GM10248 (cell line): ENCODE measurements around the gene DLGAP1.

Source experiments
- CTCF ChIA-PET: fragments of 300-600 bp; sonication (Branson Sonifier 250); formaldehyde crosslinking; extraction: SDS; loops from one replicate; lab custom pipeline; 2021; ENCODE audit warnings: antibody characterized with exemption; lab: Yijun Ruan, JAX
- POLR2A ChIA-PET: fragments of 350-650 bp; sonication (Branson Sonifier 250); formaldehyde crosslinking; extraction: SDS; loops from one replicate; lab custom pipeline; 2020; ENCODE audit warnings: antibody characterized with exemption; lab: Yijun Ruan, JAX
- DNase-seq: peaks from one replicate; pipeline ENCODE4 v3.0.0; 2012; ENCODE audit errors: extremely low spot score
- TF ChIP-seq, protein P1 (sequence below): IDR thresholded peaks from 2 replicates; pipeline ENCODE4 v1.5.1; 2012; ENCODE audit warnings: mild to moderate bottlenecking, low read depth; ENCODE audit errors: extremely low read depth, missing control alignments, control extremely low read depth

The DLGAP1 gene

DNA sequence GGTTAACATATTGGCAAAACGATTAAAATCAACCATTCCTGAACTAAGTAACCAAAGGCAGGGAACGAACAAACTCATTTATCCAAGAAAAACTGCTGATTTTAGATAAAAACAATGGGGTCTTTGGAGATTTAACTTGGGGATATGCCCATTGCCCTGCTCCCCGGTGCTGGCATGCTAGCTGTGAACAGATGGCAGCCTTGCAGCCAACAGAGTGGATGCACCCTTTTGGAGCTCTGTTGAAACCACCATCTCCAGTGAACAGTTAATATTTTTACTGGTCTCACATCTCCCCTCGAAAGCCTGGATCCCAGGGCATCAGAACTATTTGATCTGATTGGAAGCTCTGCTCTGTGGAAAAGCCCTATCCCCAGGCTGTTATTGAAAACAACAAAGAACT, 702.0 kb downstream of the DLGAP1 start:
- ChIA-PET CTCF (interaction anchor here (1.2 kb wide), 1 partner anchor 12 kb away, joined by 3 read pairs; no protein-coding TSS in a partner anchor), POLR2A (no interaction called here)
- TF ChIP-seq, protein P1, sequence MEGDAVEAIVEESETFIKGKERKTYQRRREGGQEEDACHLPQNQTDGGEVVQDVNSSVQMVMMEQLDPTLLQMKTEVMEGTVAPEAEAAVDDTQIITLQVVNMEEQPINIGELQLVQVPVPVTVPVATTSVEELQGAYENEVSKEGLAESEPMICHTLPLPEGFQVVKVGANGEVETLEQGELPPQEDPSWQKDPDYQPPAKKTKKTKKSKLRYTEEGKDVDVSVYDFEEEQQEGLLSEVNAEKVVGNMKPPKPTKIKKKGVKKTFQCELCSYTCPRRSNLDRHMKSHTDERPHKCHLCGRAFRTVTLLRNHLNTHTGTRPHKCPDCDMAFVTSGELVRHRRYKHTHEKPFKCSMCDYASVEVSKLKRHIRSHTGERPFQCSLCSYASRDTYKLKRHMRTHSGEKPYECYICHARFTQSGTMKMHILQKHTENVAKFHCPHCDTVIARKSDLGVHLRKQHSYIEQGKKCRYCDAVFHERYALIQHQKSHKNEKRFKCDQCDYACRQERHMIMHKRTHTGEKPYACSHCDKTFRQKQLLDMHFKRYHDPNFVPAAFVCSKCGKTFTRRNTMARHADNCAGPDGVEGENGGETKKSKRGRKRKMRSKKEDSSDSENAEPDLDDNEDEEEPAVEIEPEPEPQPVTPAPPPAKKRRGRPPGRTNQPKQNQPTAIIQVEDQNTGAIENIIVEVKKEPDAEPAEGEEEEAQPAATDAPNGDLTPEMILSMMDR = no peak
- no peak for DNase-seq

DNA sequence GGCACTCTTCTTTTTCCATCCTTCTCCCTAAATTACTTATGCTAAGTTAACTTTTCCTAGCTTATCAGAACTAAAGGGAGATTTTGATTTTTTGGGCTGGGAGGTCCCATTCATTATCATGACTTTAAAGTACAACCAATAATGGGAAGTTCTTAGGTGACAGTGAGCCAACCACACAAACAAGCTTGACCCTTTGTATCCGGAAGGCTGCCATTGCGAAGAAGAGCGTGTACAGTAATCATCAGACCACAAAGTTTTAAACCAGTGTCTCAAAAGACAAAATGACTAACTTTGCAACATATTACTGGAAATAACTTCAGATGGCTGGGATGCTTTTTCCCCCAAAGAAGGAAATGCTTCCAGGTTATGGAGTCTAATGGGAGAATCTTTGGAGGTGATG, 707.0 kb downstream of the DLGAP1 start:
- POLR2A ChIA-PET = no interaction called here

GRCh38 chr18:3747176-3747973, 707.7 kb downstream of the DLGAP1 start:
- CTCF ChIA-PET = no interaction called here
- TF ChIP-seq, protein P1 = no peak
- POLR2A ChIA-PET = no interaction called here
- no peak for DNase-seq

More for the DNA sequence above, 707.0 kb downstream of the DLGAP1 start:
- CTCF ChIA-PET = no interaction called here
- TF ChIP-seq, protein P1 = no peak
- no peak for DNase-seq

GRCh38 chr18:3742541-3742940, 712.6 kb downstream of the DLGAP1 start:
- TF ChIP-seq, protein P1 = no peak
- ChIA-PET CTCF (no interaction called here), POLR2A (no interaction called here)
- DNase-seq = no peak

- ChIA-PET CTCF (no interaction called here), POLR2A (no interaction called here)
- DNase-seq = no peak
- TF ChIP-seq, protein P1 = no peak
These were observed 713.8 kb downstream of the DLGAP1 start for GRCh38 chr18:3741333-3741732.

DNA sequence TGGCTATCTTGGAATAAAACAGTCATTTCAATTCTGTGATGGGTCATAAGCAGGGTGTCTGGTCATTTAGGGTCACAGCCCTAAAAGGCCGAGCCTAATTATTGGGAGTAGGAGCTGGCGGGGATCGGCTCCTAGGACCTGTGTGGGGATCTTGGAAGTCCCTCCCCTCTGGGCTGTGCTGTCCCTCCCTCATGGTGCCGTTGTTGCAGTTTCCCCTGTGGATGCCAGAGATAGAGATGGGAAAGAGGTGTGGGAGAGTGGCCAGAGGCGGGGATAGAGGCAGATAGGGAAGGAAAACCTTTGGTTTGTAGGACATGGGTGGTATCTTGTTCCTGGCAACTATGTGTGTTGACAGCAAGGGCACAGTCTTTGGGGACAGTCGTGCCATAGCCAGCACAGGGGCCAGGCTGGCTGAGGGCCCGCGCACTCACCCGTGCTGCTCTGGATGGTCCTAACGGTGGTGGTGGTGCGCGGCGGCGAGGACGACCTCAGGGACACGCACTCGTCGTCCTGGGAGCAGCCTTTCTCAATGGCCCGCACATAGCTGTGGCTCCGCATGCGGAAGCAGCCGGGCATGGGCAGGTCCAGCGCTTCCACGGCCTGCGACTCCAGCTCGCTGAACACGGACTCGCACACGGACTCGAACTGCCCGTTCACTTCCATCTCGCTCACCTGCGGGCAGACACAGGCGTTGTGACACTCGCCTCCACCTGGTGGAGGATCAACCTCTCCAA, 726.2 kb downstream of the DLGAP1 start:
- TF ChIP-seq, protein P1 = no peak
- DNase-seq = no peak
- ChIA-PET POLR2A (no interaction called here), CTCF (no interaction called here)
